H9 (cell line): ENCODE data around the gene FHL2. TPM values are rescaled to one million over a fixed set of nuclear protein-coding genes. Genes with fewer than 3 reads are reported as not detected.

Source experiments
- DNase-seq: peaks from one replicate; pipeline ENCODE4 v3.0.0-alpha.2; 2017
- H2AFZ ChIP-seq: one replicate; pipeline ENCODE4 v1.6.1; 2013; ENCODE audit warnings: mild to moderate bottlenecking, low read length, control low read depth, moderate library complexity
- H2AK5ac ChIP-seq: 2 replicates; pipeline ENCODE4 v1.6.1; 2013; ENCODE audit warnings: low read length, control low read depth, mixed read lengths; ENCODE audit not compliant: insufficient read length
- H2BK120ac ChIP-seq: one replicate; pipeline ENCODE4 v1.6.1; 2013; ENCODE audit warnings: low read depth, mild to moderate bottlenecking, low read length, control low read depth, inconsistent platforms; ENCODE audit not compliant: poor library complexity, severe bottlenecking
- H2BK12ac ChIP-seq: 2 replicates; pipeline ENCODE4 v1.6.1; 2013; ENCODE audit warnings: low read length, control low read depth, mixed read lengths, low read depth; ENCODE audit not compliant: insufficient read length
- H2BK15ac ChIP-seq: 2 replicates; pipeline ENCODE4 v1.6.1; 2013; ENCODE audit warnings: low read depth, low read length, control low read depth
- H2BK20ac ChIP-seq: one replicate; pipeline ENCODE4 v1.6.1; 2013; ENCODE audit warnings: low read depth, mild to moderate bottlenecking, low read length, control low read depth, inconsistent platforms; ENCODE audit not compliant: poor library complexity, severe bottlenecking
- H2BK5ac ChIP-seq: 2 replicates; pipeline ENCODE4 v1.6.1; 2013; ENCODE audit warnings: low read length, control low read depth, mixed read lengths; ENCODE audit not compliant: insufficient read length
- H3K14ac ChIP-seq: 2 replicates; pipeline ENCODE4 v1.6.1; 2013; ENCODE audit warnings: low read length, control low read depth; ENCODE audit not compliant: insufficient read depth
- H3K18ac ChIP-seq: 2 replicates; pipeline ENCODE4 v1.6.1; 2013; ENCODE audit warnings: low read depth, mild to moderate bottlenecking, mixed read lengths, low read length, control low read depth; ENCODE audit not compliant: insufficient read length
- H3K23ac ChIP-seq: 2 replicates; pipeline ENCODE4 v1.6.1; 2013; ENCODE audit warnings: low read length, control low read depth, mixed read lengths, low read depth; ENCODE audit not compliant: insufficient read length
- H3K23me2 ChIP-seq: 2 replicates; pipeline ENCODE4 v1.6.1; 2013; ENCODE audit warnings: low read depth, mild to moderate bottlenecking, mixed read lengths, low read length, control low read depth; ENCODE audit not compliant: insufficient read length, poor library complexity, severe bottlenecking
- H3K27ac ChIP-seq: 2 replicates; pipeline ENCODE4 v1.5.1; 2013; ENCODE audit warnings: low read length, control low read depth, mixed read lengths, low read depth; ENCODE audit not compliant: insufficient read length
- H3K27me3 ChIP-seq: 2 replicates; pipeline ENCODE4 v1.6.1; 2013; ENCODE audit warnings: low read length, control low read depth, inconsistent platforms; ENCODE audit not compliant: insufficient read depth
- H3K4ac ChIP-seq: 2 replicates; pipeline ENCODE4 v1.6.1; 2013; ENCODE audit warnings: low read depth, mild to moderate bottlenecking, control low read depth, inconsistent platforms, low read length, moderate library complexity
- H3K4me1 ChIP-seq: 2 replicates; pipeline ENCODE4 v1.6.1; 2013; ENCODE audit warnings: low read length, control low read depth, inconsistent platforms; ENCODE audit not compliant: insufficient read depth
- H3K4me2 ChIP-seq: 2 replicates; pipeline ENCODE4 v1.6.1; 2013; ENCODE audit warnings: low read length, control low read depth, mixed read lengths; ENCODE audit not compliant: insufficient read length, insufficient read depth
- H3K56ac ChIP-seq: 2 replicates; pipeline ENCODE4 v1.6.1; 2013; ENCODE audit warnings: low read depth, mild to moderate bottlenecking, mixed read lengths, low read length, control low read depth; ENCODE audit not compliant: insufficient read length
- H3K79me1 ChIP-seq: 2 replicates; pipeline ENCODE4 v1.6.1; 2013; ENCODE audit warnings: low read depth, mild to moderate bottlenecking, moderate library complexity, low read length, control low read depth, inconsistent platforms; ENCODE audit not compliant: insufficient read depth, poor library complexity, severe bottlenecking
- H3K79me2 ChIP-seq: 2 replicates; pipeline ENCODE4 v1.6.1; 2013; ENCODE audit warnings: low read length, control low read depth, inconsistent platforms; ENCODE audit not compliant: insufficient read depth
- H3K9ac ChIP-seq: 2 replicates; pipeline ENCODE4 v1.6.1; 2013; ENCODE audit warnings: low read length, control low read depth, mixed read lengths; ENCODE audit not compliant: insufficient read length; ENCODE audit errors: extremely low read depth
- H3K9me3 ChIP-seq: one replicate; pipeline ENCODE4 v1.6.1; 2013; ENCODE audit warnings: low read depth, low read length, inconsistent platforms; ENCODE audit not compliant: control insufficient read depth
- H3T11ph ChIP-seq: one replicate; pipeline ENCODE4 v1.6.1; 2013; ENCODE audit warnings: mild to moderate bottlenecking, low read length, control low read depth, inconsistent platforms
- H4K20me1 ChIP-seq: one replicate; pipeline ENCODE4 v1.6.1; 2013; ENCODE audit not compliant: control insufficient read depth, insufficient read length, insufficient read depth
- H4K5ac ChIP-seq: 2 replicates; pipeline ENCODE4 v1.6.1; 2013; ENCODE audit warnings: low read depth, mild to moderate bottlenecking, mixed read lengths, low read length, control low read depth; ENCODE audit not compliant: insufficient read length
- H4K8ac ChIP-seq: replicated peaks from 2 replicates; pipeline ENCODE4 v1.6.1; 2013; ENCODE audit warnings: low read length, control low read depth, mixed read lengths, low read depth; ENCODE audit not compliant: insufficient read length
- H4K91ac ChIP-seq: 2 replicates; pipeline ENCODE4 v1.6.1; 2013; ENCODE audit warnings: low read depth, mild to moderate bottlenecking, moderate library complexity, mixed read lengths, low read length, control low read depth; ENCODE audit not compliant: insufficient read length
- H3K27ac Mint-ChIP-seq, 3 experiments: 2 replicates in 2 of 3; 3 replicates in 1 of 3; pipeline ENCODE4 v1.8.0; 2020 to 2021; ENCODE audit warnings: mixed read lengths in 3 of 3, mild to moderate bottlenecking in 1 of 3, moderate library complexity in 1 of 3
- H3K27me3 Mint-ChIP-seq: 2 replicates; pipeline ENCODE4 v1.8.0; 2021; ENCODE audit warnings: low read depth, mild to moderate bottlenecking, moderate library complexity, mixed read lengths
- H3K36me3 Mint-ChIP-seq, 3 experiments: 2 replicates in 2 of 3; 3 replicates in 1 of 3; pipeline ENCODE4 v1.8.0; 2020 to 2021; ENCODE audit warnings: low read depth in 3 of 3, mixed read lengths in 3 of 3; ENCODE audit not compliant: insufficient read depth in 1 of 3
- H3K4me1 Mint-ChIP-seq, 2 experiments: 2 replicates each; pipeline ENCODE4 v1.8.0; 2020; ENCODE audit warnings: mixed read lengths in 2 of 2
- H3K4me3 Mint-ChIP-seq, 2 experiments: 2 replicates in 1 of 2; 3 replicates in 1 of 2; pipeline ENCODE4 v1.8.0; 2020 to 2021; ENCODE audit warnings: mild to moderate bottlenecking in 2 of 2, mixed read lengths in 2 of 2, moderate library complexity in 1 of 2
- H3K9me3 Mint-ChIP-seq, 2 experiments: 2 replicates in 1 of 2; 3 replicates in 1 of 2; pipeline ENCODE4 v1.8.0; 2020; ENCODE audit warnings: mild to moderate bottlenecking in 2 of 2, mixed read lengths in 2 of 2, moderate library complexity in 1 of 2
- WGBS: extraction: QIAGEN DNeasy Blood & Tissue Kit; methylation state at CpG from one replicate; pipeline ENCODE4 v1.1.7; 2013; ENCODE audit warnings: missing lambda C conversion rate, low lambda C conversion rate, mixed read lengths; ENCODE audit not compliant: insufficient read length; ENCODE audit errors: extremely low coverage; 5-methylcytosine and 5-hydroxymethylcytosine counted together
- total RNA-seq: library from RNA; stranded (reverse); gene quantifications from 2 replicates; pipeline ENCODE4 v1.2.1, GENCODE V29; 2021
- TF ChIP-seq, protein P1 (sequence below): fragments of 200-600 bp; sonication (generic); conservative IDR thresholded peaks from 3 replicates; pipeline ENCODE4 v1.8.0; 2021; ENCODE audit warnings: antibody characterized with exemption, mild to moderate bottlenecking

Gene FHL2
- total RNA-seq, 1 experiment from 2014 or later = 34.9 TPM

- Histone ChIP-seq H3K27ac (no peak overlapping the region), H2BK15ac (no peak overlapping the region), H3T11ph (no peak overlapping the region), H3K9ac (no peak overlapping the region), H2BK20ac (no peak overlapping the region), H4K20me1 (no peaks in the 10 kb centered on the region), H3K4me2 (no peak overlapping the region), H3K79me2 (peaks cover 5% of the 10 kb centered on the region; the same call in 1 of the 2 replicates), H4K8ac (no peak overlapping the region), H3K9me3 (no peaks in the 10 kb centered on the region), H2BK12ac (no peak overlapping the region), H2AFZ (no peak overlapping the region), H4K91ac (no peak overlapping the region), H3K23ac (no peak overlapping the region), H2BK120ac (no peak overlapping the region), H3K27me3 (no peaks in the 10 kb centered on the region), H3K14ac (no peak overlapping the region), H3K18ac (no peak overlapping the region), H2AK5ac (no peak overlapping the region), H3K79me1 (no peaks in the 10 kb centered on the region), H3K56ac (no peak overlapping the region), H3K4me1 (peaks cover 10% of the 10 kb centered on the region; the same call in 1 of the 2 replicates), H3K23me2 (no peaks in the 10 kb centered on the region), H3K4ac (no peak overlapping the region), H2BK5ac (no peak overlapping the region), H4K5ac (no peak overlapping the region)
- Mint-ChIP-seq H3K27me3 (no peaks in the 10 kb centered on the region), H3K36me3 (no peaks in the 10 kb centered on the region; a peak in 1 of 7 replicates), H3K9me3 (no peaks in the 10 kb centered on the region), H3K4me3 (no peak overlapping the region), H3K27ac (peak overlapping the region in 1 of 3 experiments; percentile 46; a peak in 2 of 7 replicates), H3K4me1 (peaks cover 14 to 17% of the 10 kb centered on the region in 2 experiments)
- TF ChIP-seq, protein P1, sequence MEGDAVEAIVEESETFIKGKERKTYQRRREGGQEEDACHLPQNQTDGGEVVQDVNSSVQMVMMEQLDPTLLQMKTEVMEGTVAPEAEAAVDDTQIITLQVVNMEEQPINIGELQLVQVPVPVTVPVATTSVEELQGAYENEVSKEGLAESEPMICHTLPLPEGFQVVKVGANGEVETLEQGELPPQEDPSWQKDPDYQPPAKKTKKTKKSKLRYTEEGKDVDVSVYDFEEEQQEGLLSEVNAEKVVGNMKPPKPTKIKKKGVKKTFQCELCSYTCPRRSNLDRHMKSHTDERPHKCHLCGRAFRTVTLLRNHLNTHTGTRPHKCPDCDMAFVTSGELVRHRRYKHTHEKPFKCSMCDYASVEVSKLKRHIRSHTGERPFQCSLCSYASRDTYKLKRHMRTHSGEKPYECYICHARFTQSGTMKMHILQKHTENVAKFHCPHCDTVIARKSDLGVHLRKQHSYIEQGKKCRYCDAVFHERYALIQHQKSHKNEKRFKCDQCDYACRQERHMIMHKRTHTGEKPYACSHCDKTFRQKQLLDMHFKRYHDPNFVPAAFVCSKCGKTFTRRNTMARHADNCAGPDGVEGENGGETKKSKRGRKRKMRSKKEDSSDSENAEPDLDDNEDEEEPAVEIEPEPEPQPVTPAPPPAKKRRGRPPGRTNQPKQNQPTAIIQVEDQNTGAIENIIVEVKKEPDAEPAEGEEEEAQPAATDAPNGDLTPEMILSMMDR = no peak
- DNase-seq = no peak
- WGBS = no CpG with 5 or more reads among the region's 5 CpGs
Observed at GRCh38 chr2:105323111-105323510, 75.7 kb downstream of the FHL2 start.
